Measurements from ENCODE around the gene SYNDIG1.
"Not testable (repeated sequence)": the region's sequence is repeated elsewhere in the genome, so short reads cannot be mapped to it uniquely, and the experiment has no call there.

The SYNDIG1 gene

DNA sequence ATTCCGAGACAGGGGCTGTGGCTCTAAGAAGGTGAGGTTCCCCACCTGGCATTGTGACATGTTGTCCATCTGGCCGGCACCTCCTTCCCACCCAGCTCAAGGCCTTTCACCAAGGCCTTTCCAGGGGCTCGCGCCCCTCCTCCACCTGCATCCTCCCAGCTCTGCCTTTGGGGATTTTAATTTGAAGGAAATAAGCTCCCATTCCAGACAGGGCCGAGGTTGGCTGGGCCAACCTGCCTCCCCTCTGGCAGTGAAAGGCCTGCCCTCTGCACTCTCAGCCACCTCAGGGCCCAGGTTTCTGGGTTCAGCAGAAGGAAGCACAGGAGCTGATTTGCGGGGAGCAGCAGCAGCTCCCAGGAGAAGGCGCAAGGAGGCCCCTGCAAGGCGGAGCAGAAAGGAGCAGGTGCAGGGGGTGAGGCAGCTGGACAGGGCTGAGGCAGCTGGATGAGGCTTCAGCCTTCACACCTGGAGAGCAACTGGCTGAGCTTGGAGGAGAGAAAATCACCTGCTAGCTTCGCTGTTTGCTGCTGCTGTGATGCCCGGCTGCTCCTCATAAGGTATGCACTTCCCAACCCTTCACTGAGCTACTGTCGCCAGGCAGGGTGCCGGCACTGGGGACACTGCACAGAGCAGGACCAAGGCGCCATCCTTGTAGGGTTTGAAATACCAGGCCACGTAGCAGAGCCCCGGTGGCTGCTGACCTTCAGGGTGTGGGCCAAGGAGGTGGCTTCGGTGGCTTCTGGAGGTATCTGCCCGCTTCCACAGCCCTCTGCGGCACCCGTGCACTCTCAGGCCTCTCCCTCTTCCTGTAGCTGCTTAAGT is 147.0 kb downstream of the SYNDIG1 start:
- DNase-seq: no peak

DNA sequence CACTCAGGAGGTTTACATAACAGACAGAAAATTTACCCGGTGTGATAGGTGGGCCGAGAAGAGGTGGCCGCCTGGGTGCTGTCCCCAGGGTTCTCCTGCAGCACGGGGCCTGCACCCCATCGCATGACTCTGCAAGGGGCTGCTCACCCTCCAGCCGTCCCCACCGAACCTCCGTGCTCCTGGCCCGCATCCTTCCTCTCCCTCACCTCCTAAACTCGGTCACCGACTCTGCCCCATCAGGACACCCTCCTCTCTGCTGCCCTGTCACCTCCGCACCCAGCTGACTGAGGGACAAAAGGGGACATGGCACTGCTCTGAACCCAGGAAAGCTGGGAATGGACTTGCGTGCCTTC is 147.6 kb downstream of the SYNDIG1 start:
- DNase-seq: no peak

DNA sequence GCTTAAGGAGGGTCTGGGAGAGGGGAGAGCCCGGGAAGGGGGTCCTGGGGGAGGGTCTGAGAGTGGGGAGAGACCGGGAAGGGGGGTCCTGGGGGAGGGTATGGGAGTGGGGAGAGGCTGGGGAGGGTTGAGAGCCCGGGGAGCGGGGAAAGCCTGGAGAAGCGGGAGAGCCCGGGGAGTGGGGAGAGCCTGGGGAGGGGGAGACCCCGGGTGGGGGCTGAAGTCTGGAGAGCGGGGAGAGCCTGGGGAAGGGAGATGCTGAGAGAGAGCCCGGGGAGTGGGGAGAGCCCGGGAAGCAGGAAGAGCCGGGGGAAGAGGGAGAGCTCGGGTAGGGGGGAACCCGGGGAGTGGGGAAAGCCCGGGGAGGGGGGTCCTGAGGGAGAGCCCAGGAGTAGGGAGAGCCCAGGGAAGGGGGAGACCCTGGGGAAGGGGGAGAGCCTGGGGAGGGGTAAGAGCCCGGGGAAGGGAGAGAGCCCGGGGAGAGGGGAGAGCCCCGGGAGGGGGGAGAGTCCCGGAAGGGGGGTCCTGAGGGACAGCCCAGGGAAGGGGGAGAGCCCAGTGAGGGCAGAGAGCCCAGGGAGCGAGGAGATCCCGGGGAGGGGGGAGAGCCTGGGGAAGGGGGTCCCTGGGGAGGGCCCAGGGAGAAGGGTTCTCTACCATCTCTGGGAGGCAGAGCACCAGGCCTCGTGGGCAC is 148.5 kb downstream of the SYNDIG1 start:
- DNase-seq: no peak

DNA sequence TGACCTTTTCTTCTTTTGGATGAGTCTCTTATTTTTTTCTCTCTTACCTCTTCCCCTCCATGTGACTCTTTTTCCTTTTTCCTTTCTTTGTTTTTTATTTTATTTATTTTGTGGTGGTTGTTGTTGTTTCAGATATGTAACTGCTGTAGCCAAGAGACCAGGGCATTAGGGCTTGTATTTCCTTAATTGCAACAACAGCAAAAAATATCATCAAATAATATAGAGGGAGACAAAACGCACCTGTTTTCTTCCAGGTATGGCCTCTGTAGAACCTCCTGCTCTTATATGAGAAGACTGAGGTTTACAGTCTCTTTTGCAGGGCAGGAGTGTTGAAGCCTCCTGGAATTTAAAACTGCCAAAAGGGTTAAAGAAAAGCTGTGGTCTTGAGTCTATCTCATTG is 149.3 kb downstream of the SYNDIG1 start:
- no peak for DNase-seq

DNA sequence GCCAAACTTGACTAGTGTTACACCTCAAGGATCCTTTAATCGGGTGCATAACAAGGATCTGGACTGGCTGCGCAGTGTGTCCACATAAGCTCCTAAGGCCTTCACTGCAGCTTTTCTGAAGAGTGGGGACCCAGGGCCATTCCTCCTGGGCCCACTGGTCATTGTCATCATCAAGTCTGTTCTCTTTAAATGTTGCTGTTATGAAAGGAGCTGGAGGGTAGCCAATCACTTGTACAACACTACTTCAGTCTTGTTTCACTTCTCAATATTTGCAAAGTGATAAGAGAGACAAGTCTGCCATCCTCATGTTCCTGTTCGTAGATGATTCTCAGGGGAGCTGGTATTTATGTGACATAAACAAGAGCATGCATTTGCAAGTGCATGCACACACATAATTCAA is 149.8 kb downstream of the SYNDIG1 start:
- DNase-seq: no peak

DNA sequence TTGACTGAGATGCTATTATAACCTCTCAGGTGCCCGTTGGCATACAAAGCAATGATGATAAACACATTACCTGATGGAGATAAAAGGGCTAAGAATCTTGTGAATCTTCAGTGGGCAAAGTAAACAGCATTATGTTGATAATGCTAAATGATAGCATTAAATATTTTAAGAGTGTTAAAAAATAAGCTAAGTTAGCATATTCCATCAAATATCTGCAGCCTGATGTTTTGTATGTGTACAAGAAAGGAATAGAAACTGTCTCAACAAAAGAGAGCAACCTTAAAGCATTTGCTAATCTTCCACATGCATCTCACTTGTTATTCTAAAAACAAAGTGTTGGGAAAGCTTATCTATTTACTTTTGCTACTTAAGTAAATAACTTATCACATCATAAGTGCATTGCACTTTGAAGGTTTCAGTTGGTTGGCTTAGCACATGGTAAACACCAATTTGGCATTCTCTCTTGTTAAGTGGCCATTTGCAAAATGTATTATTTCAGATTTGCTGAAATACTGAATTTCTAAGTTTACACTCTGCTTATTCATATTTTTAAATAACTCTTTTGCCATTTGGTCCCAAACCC is 151.6 kb downstream of the SYNDIG1 start:
- DNase-seq: no peak

DNA sequence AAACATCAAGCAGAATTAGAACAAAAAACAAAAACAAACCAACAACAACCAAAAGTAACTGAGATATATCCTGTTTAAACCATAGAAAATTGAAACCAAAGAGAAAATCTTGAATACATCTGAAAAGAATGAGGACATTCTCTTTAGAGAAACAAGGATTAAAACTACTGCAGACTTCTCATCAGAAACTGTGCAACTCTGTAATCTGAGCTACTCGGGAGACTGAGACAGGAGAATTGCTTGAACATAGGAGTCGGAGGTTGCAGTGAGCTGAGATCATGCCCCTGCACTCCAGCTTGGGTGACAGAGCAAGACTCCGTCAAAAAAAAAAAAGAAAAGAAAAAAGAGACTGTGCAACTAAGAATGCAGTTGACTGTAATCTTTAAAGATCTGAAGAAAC is 153.4 kb downstream of the SYNDIG1 start:
- no peak for DNase-seq

DNA sequence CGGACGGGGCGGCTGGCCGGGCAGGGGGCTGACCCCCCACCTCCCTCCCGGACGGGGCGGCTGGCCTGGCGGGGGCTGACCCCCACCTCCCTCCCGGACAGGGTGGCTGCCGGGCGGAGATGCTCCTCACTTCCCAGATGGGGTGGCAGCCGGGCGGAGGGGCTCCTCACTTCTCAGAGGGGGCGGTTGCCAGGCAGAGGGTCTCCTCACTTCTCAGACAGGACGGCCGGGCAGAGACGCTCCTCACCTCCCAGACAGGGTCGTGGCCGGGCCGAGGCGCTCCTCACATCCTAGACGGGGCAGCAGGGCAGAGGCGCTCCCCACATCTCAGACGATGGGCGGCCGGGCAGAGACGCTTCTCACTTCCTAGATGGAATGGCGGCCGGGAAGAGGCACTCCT is 156.7 kb downstream of the SYNDIG1 start:
- DNase-seq: not testable (repeated sequence)

DNA sequence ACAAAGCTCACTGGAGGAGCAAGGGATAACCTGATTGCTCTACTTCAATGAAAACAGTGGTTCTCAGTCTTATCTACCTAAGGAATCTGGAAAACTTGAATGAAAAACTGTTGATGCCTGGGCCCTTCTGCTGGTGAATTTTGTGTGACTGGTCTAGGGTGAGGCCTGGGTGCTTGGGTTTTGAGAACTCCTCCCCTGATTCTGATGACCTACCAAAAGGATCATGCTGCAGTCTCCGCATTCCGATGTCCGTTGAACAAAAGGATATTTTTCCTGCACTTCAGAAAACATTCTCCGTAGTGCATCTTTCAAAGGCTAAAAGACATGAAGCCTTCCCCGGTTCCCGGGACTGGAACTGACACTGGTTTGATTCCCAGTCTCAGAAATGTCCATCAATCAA is 157.9 kb downstream of the SYNDIG1 start:
- no peak for DNase-seq

DNA sequence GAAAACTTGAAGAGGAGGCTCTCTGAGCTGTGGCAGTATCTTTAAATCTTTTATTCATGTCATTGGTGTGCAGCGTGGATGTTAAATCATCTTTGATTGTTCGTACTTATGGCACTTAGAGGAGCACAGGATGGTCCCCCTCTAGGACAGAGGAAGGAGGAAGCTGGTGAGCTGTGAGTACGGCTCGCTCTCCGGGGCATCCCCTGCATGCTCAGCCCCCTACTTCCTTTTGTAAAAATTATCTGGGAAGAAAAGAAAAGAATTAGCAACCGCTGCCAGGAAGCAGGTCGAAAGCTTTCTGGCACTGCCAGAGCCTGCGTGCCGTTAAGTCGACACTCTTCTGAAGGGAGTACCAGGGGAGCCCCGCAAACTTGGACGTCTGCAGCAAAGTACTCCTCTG is 158.5 kb downstream of the SYNDIG1 start:
- DNase-seq: no peak

DNA sequence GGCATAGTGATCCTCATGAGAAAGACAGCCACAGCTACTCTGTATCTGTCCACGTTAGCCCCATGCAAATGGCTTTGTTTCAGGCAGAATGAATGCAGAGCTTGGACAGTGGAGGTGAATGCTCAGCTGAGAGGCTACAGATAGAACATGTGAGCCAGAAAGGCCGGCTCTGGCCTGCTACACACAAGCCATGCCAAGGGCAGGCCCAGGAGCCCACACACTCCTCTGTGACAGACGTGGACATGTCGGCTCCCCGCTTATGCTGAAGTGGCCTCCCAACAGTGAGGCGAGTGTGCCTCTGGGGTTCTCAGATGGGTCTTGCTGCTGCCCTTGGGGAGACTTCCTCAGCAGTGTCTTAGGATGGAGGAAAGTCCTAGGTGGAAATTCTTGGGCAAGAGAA is 159.6 kb downstream of the SYNDIG1 start:
- DNase-seq: no peak

DNA sequence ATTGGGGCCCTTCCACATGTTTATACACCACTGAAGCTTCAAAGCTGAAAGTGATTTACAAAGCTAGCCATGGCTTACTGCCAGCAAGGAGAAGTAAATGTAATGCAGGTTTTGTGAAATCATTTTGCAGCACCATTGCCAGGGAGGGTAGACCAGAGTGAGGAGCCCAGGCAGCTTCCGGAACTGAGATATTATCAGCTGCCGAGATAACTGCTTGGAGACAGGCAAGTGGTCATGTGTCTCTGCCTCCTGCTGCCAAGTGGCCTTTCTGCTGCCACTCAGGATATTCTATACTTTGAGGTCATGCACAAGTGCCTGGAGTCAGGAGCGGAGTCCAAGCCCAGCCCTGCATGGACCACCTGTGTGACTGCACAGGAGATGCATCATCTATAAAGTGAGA is 160.2 kb downstream of the SYNDIG1 start:
- DNase-seq: no peak

DNA sequence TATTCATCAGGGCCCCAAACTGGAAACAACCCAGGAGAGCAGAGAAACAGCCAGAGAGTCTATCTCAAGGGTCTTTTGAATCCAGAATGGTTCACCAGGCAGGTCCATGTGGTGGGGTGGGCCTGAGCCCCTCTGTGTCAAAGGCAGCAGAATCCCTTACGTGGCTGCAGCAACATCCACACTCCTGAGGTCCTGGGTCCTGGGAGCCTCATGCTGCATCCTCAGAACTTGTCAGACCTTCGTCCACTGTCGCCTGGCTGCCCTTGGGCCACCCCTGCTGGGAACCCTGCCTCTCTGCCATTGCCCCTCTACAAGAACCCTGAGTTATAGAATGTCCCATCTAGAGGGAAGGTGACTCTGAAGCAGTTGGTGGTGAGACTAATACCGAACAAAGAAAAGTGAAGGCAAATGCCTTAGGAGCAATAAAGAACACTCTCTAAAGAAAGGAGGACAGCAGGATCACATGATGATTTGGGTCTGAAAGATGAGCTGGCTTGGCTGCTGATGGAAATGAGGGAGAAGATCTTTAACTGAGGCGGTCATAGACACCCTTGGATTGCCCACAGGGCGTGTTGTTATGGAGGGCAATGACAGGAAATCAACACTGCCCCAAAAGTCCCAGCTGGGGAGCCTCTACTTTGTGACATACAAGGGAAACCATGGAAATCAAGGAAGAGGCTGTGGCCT is 161.2 kb downstream of the SYNDIG1 start:
- no peak for DNase-seq

DNA sequence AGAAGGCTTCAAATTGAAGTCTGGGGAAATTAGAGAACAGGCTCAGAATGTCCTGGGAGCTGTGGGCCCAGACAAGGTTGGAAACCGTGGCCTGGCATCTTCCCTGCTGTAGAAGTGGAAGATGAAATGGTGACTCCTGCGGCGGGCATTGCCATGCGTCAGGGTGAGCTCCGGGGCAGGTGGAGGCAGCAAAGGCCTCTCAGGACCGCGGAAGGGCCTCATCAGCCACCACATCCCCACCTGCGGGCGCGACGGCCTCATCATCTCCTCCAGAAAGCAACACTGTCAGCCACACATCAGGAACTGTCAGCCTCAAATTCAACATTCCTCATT is 161.7 kb downstream of the SYNDIG1 start:
- DNase-seq: no peak

DNA sequence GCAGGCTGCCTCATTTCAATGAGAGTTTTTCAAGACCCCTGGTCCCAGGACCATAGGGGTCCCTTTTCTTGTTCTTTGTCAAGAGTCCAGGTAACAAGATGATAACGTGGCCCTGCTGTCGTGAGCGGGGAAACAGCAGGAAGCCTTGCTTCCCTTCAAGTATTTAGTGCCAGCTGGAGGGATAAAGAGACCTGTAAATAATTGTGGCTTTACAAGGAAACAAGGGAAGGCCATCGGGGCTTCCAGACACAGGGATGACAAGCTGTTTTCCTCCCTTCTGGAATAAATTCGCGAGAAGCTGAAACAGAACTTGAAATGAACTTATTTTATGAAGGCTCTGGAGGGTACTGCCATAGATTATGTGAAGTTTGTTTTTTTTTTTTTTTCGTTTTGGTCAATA is 163.2 kb downstream of the SYNDIG1 start:
- no peak for DNase-seq

DNA sequence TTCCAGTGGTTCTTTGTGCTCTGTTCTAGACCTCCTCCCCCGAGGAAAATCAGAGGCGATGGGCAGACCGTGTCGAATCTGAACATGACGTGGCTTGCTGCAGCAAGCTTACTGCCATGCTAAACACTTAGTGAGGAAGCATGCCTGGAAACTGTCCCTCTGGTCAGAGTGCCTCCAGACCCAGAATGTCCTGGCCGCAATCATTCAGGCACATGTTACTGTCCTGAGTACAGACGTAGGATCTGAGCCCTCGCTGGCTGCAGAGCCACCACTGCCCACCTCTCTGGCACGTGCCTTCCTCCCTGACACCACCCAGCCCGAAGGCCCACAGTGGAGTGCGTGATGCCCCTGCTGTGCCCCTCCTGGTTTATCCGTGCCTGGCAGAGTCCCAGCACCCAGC is 163.6 kb downstream of the SYNDIG1 start:
- DNase-seq: no peak

DNA sequence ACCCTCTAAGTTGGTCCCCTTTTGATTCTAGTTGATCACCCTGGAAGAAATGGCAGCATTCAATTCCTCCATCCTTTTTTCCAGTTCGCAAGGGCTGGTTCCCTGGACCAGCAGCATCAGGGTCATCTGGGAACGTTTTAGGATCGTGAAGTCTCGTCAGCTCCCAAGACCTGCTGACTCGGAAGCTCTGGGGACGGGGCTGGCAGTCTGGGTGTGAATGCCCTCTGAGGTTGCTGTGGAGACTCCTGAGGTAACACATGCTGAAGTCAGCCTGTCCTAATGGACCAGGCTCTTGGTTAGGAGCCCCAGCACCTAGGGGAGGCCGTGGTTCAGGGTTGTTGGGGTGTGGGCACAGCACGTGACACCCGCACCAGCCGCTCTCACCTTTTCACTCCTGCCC is 164.1 kb downstream of the SYNDIG1 start:
- DNase-seq: no peak

DNA sequence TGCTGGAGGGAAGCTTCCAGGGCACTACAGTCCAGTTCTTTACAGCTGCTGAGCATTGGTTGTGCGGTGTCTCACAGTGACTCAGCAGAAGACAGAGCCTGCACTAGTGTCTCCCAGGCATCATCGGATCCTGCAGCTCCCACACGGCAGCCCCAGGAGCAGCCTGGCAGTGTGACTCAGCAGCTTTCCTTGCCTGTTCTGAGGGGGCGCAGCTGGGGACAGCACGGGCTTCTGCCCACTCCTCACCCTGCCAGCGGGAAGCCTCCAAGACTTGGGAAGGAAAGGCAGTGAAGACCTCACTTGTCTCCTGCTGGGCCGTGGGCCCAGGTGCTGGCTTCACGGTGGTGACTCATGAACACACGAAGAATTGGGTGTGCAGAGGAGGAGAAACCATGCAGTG is 165.4 kb downstream of the SYNDIG1 start:
- no peak for DNase-seq

DNA sequence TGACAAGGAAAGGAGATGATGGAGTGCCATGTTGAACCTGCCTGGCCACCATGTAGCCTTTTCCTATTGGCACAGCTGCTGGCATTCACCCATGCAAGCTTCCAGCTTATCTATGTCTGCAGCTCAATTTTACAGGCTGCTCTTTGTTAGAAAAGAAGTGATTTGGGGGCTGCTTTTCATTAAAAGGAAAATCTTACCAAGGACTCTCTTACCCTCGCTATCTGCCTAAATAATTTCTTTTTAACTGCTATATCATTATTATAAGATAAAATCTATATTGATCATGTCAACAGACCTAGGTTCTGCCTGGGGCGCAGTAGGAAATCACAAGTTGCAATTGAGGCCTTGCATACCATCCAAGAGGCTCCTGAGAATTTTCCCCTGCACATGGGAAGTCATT is 167.2 kb downstream of the SYNDIG1 start:
- no peak for DNase-seq

DNA sequence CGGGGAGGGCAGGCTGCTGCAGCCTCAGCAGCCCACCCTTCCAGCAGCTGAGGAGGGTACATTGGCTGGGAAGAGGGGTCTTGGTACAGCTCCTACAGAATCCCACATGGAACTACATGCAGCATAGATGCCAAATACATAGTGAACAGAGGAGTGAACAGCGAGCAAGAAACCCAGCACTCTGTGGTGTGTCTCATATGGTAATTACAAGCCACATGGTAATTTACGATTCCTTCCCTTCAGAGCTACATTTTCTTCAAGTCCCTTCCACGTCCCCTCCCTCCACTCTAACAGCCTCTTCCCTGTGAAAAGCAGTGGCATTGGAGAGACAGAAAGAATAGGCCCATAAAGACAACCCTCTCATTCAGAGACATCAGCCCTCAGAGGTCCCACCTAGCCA is 167.7 kb downstream of the SYNDIG1 start:
- DNase-seq: no peak

DNA sequence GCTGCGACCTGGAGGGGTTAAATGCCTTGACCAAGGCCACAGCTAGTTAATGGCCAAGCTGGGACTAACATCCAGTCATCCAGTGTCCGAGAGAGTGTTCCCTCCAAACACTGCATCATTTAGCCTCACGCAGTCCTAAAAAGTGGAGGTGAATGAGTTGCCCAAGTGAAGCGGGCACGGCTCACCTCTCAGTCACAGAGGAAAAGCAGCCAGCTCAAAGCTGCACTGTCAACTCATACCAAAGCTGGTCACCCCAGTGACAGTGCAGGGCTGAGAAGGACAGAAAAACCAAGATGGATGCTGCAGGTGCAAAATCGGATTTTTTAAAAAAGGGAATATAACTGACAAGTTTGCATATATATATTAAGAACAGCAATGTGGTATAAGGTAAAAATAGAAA is 168.5 kb downstream of the SYNDIG1 start:
- no peak for DNase-seq

DNA sequence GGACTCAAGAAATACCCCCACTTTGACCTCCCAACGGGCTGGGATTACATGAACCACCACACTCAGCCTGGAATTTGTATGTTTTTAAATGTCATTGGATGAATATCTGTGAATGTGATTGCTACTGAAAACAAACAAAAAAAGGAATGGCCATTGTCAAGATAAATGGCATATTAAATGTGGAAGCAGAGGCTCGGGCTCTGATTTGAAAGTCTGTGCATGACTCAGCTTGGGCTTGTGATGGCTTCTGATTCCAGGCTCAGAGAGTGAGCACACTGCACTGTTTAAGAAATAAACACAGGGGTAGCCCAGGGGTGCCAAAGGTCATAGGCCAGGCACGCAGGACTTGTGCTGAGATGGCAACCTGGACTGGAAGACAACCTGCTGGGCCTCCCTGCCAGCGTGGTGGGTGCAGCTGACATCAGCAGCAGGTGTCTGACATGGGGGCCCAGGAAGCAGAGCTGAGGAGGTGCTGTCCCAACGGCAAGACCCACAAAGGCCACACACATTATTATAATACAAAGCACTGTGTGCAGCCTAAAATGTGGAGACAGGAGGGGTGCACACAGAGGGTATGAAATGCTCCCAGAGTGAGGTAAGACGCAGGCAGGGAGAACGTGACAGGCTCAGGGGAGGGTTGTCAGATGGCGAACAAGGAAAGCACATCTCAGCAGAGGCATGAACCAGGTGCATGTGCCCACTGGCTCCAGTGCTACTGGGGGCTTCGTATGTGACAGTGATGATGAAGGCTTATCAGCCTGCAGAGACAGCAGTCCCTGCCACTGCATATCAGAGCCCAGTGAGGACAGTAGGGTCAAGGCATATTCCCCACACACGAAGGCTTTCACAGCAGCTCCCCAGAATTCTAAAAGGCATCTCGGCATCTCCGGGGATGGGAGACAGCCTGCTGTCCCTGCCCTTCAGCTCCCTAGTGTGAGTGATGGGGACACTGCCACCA is 169.4 kb downstream of the SYNDIG1 start:
- no peak for DNase-seq

DNA sequence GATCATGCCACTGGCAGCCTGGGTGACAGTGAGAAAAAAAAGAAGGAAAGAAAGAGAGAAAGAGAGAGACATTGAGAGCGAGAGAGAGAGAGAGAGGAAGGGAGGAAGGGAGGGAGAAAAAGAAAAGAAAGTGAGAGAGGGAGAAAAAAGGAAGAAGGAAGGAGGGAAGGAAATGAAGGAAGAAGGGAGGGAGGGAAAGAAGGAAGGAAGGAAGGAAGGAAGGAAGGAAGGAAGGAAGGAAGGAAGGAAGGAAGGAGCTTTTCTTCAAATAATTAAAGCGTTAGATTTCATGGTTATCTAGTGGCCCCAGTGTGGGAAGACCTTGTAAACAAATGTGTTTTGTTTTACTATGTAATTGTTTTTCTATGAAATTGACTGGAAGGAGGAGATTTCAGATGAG is 170.8 kb downstream of the SYNDIG1 start:
- DNase-seq: no peak
